OCI-LY1 (cell line): ENCODE data around the gene ANKRD11.

ENCODE experiments used
- H2AFZ ChIP-seq: fragments of 200-600 bp; sonication (generic), shearing (Covaris generic); 2 replicates; pipeline ENCODE4 v1.6.0; 2014; ENCODE audit warnings: antibody characterized with exemption, mild to moderate bottlenecking, low read length
- H3F3A ChIP-seq: fragments of 200-600 bp; sonication (generic), shearing (Covaris generic); 2 replicates; pipeline ENCODE4 v1.6.0; 2014; ENCODE audit warnings: mild to moderate bottlenecking, antibody characterized with exemption, low read length, moderate library complexity; ENCODE audit not compliant: insufficient read depth
- H3K27ac ChIP-seq: fragments of 200-600 bp; sonication (generic); 2 replicates; pipeline ENCODE4 v1.5.1; 2014; ENCODE audit warnings: low read length, mixed run types, mild to moderate bottlenecking, low read depth; ENCODE audit not compliant: poor library complexity, severe bottlenecking
- H3K27me3 ChIP-seq: fragments of 200-600 bp; sonication (generic); 2 replicates; pipeline ENCODE4 v1.6.0; 2014; ENCODE audit warnings: antibody characterized with exemption, mild to moderate bottlenecking, low read length, moderate library complexity; ENCODE audit not compliant: insufficient read depth
- H3K36me3 ChIP-seq: fragments of 200-600 bp; sonication (generic); 2 replicates; pipeline ENCODE4 v1.6.1; 2014; ENCODE audit warnings: mild to moderate bottlenecking, antibody characterized with exemption, low read length, moderate library complexity, mixed read lengths; ENCODE audit not compliant: insufficient read depth
- H3K4me1 ChIP-seq: fragments of 200-600 bp; sonication (generic); 2 replicates; pipeline ENCODE4 v1.5.1; 2014; ENCODE audit warnings: mild to moderate bottlenecking, low read length, moderate library complexity; ENCODE audit not compliant: insufficient read depth, severe bottlenecking
- H3K4me2 ChIP-seq: fragments of 200-600 bp; sonication (generic), shearing (Covaris generic); 2 replicates; pipeline ENCODE4 v1.6.1; 2014; ENCODE audit warnings: low read length
- H3K4me3 ChIP-seq: fragments of 200-600 bp; sonication (generic); 2 replicates; pipeline ENCODE4 v1.5.1; 2014; ENCODE audit warnings: low read length, low read depth, mild to moderate bottlenecking, mixed read lengths; ENCODE audit not compliant: poor library complexity, severe bottlenecking
- H3K79me2 ChIP-seq: fragments of 200-600 bp; shearing (Covaris generic); 2 replicates; pipeline ENCODE4 v1.6.1; 2016; ENCODE audit warnings: mixed run types, low read length, mixed read lengths; ENCODE audit not compliant: insufficient read depth
- H3K9ac ChIP-seq: fragments of 200-600 bp; sonication (generic), shearing (Covaris generic); 2 replicates; pipeline ENCODE4 v1.6.1; 2014; ENCODE audit warnings: mild to moderate bottlenecking, low read length, mixed read lengths
- H3K9me2 ChIP-seq: fragments of 200-600 bp; sonication (generic), shearing (Covaris generic); 2 replicates; pipeline ENCODE4 v1.6.1; 2014; ENCODE audit warnings: low read depth, mild to moderate bottlenecking, low read length, mixed read lengths
- H3K9me3 ChIP-seq: fragments of 200-600 bp; shearing (Covaris generic); 2 replicates; pipeline ENCODE4 v1.6.1; 2014; ENCODE audit warnings: low read length, mixed read lengths
- H4K20me1 ChIP-seq: fragments of 200-600 bp; sonication (generic), shearing (Covaris generic); 2 replicates; pipeline ENCODE4 v1.6.0; 2016; ENCODE audit warnings: mild to moderate bottlenecking, low read length; ENCODE audit not compliant: insufficient read depth
- CTCF ChIP-seq: fragments of 200-600 bp; sonication (generic), shearing (Covaris generic); IDR thresholded peaks from 2 replicates; pipeline ENCODE4 v1.5.1; 2017; ENCODE audit warnings: mild to moderate bottlenecking, antibody characterized with exemption, low read length, moderate library complexity, mixed read lengths
- EZH2 ChIP-seq: fragments of 200-600 bp; sonication (generic), shearing (Covaris generic); IDR thresholded peaks from 2 replicates; pipeline ENCODE4 v1.8.0; 2017; ENCODE audit warnings: borderline replicate concordance, mixed run types, mild to moderate bottlenecking, antibody characterized with exemption, low read length, moderate library complexity, mixed read lengths

ANKRD11 gene

GRCh38 chr16:89257757-89258465 is 232.4 kb downstream of the ANKRD11 start:
- H3K27ac ChIP-seq = no peak overlapping the region
- H3K4me3 ChIP-seq = no peak overlapping the region
- no peaks in the 10 kb centered on the region for H3F3A ChIP-seq
- H3K9me2 ChIP-seq = no peaks in the 10 kb centered on the region
- H3K27me3 ChIP-seq = no peaks in the 10 kb centered on the region
- H3K4me1 ChIP-seq = no peaks in the 10 kb centered on the region
- H3K36me3 ChIP-seq = no peaks in the 10 kb centered on the region
- no peak overlapping the region for H2AFZ ChIP-seq
- H3K9ac ChIP-seq = no peak overlapping the region
- TF ChIP-seq EZH2 (no peak), CTCF (no peak)
- H3K79me2 ChIP-seq = no peaks in the 10 kb centered on the region
- no peak overlapping the region for H3K4me2 ChIP-seq
- no peaks in the 10 kb centered on the region for H4K20me1 ChIP-seq
- H3K9me3 ChIP-seq = no peaks in the 10 kb centered on the region

- H3K4me2 ChIP-seq = no peak overlapping the region
- H3K9ac ChIP-seq = no peak overlapping the region
- no peaks in the 10 kb centered on the region for H3K4me1 ChIP-seq
These were observed 233.1 kb downstream of the ANKRD11 start for GRCh38 chr16:89257281-89257731.

GRCh38 chr16:89256651-89257254 is 233.6 kb downstream of the ANKRD11 start:
- H3K27me3 ChIP-seq = no peaks in the 10 kb centered on the region
- TF ChIP-seq CTCF (no peak), EZH2 (no peak)
- no peaks in the 10 kb centered on the region for H3F3A ChIP-seq
- no peaks in the 10 kb centered on the region for H3K79me2 ChIP-seq
- H2AFZ ChIP-seq = no peak overlapping the region
- no peak overlapping the region for H3K9ac ChIP-seq
- H3K4me3 ChIP-seq = no peak overlapping the region
- H3K4me1 ChIP-seq = no peaks in the 10 kb centered on the region
- no peak overlapping the region for H3K27ac ChIP-seq
- no peaks in the 10 kb centered on the region for H3K9me2 ChIP-seq
- H4K20me1 ChIP-seq = no peaks in the 10 kb centered on the region
- no peaks in the 10 kb centered on the region for H3K9me3 ChIP-seq
- H3K4me2 ChIP-seq = no peak overlapping the region
- H3K36me3 ChIP-seq = no peaks in the 10 kb centered on the region

More at GRCh38 chr16:89257281-89257731, 233.1 kb downstream of the ANKRD11 start:
- Histone ChIP-seq H3K36me3 (no peaks in the 10 kb centered on the region), H3K9me3 (no peaks in the 10 kb centered on the region), H3K27me3 (no peaks in the 10 kb centered on the region), H2AFZ (no peak overlapping the region), H3K9me2 (no peaks in the 10 kb centered on the region), H3K27ac (no peak overlapping the region), H3K79me2 (no peaks in the 10 kb centered on the region), H3K4me3 (no peak overlapping the region), H4K20me1 (no peaks in the 10 kb centered on the region), H3F3A (no peaks in the 10 kb centered on the region)
- TF ChIP-seq CTCF = no peak
- TF ChIP-seq EZH2 = no peak
